WTC11 (cell line): ENCODE results near the gene GNAO1. TPM values are rescaled to one million over a fixed set of nuclear protein-coding genes. Genes with fewer than 3 reads are reported as not detected.

Source experiments
- ATAC-seq: fragments of 200-7000 bp; cut with Tn5 transposase; 2 replicates; pipeline ENCODE4 v1.10.0; 2021; ENCODE audit warnings: mild to moderate bottlenecking, moderate library complexity
- CTCF ChIA-PET: fragments of 300-600 bp; sonication (Branson Sonifier 250); formaldehyde crosslinking; loops from one replicate; lab custom pipeline; 2021; ENCODE audit warnings: antibody characterized with exemption; lab: Charles Lee
- POLR2A ChIA-PET: fragments of 350-600 bp; sonication (Branson Sonifier 250); formaldehyde crosslinking; loops from one replicate; lab custom pipeline; 2021; ENCODE audit warnings: antibody characterized with exemption; lab: Charles Lee
- DNase-seq: peaks from one replicate; pipeline ENCODE4 v3.0.0; 2021; ENCODE audit warnings: low spot score
- H3K27ac Mint-ChIP-seq: 2 replicates; pipeline ENCODE4 v1.8.0; 2021; ENCODE audit warnings: mixed read lengths
- H3K27me3 Mint-ChIP-seq: 2 replicates; pipeline ENCODE4 v1.8.0; 2021; ENCODE audit warnings: low read depth, mild to moderate bottlenecking, moderate library complexity, mixed read lengths
- H3K36me3 Mint-ChIP-seq: 2 replicates; pipeline ENCODE4 v1.8.0; 2021; ENCODE audit warnings: mixed read lengths
- H3K4me1 Mint-ChIP-seq: 2 replicates; pipeline ENCODE4 v1.8.0; 2022; ENCODE audit warnings: mixed read lengths
- H3K4me3 Mint-ChIP-seq: 2 replicates; pipeline ENCODE4 v1.8.0; 2021; ENCODE audit warnings: mild to moderate bottlenecking, moderate library complexity, mixed read lengths
- H3K9me3 Mint-ChIP-seq: 2 replicates; pipeline ENCODE4 v1.8.0; 2021; ENCODE audit warnings: mixed read lengths
- CREM ChIP-seq: sonication (generic); formaldehyde crosslinking; IDR thresholded peaks from 2 replicates; pipeline ENCODE4 v1.8.1; 2022; ENCODE audit warnings: mild to moderate bottlenecking, missing genetic modification reagents, moderate library complexity
- ESRRA ChIP-seq: sonication (generic); formaldehyde crosslinking; IDR thresholded peaks from 2 replicates; pipeline ENCODE4 v1.8.1; 2022; ENCODE audit warnings: mild to moderate bottlenecking, missing genetic modification reagents, borderline replicate concordance
- NFYB ChIP-seq: sonication (generic); formaldehyde crosslinking; conservative IDR thresholded peaks from 2 replicates; pipeline ENCODE4 v1.8.0; 2022; ENCODE audit warnings: low read depth, missing genetic modification reagents
- NR1H2 ChIP-seq: sonication (generic); formaldehyde crosslinking; IDR thresholded peaks from 2 replicates; pipeline ENCODE4 v1.9.0; 2021; ENCODE audit warnings: mild to moderate bottlenecking, moderate library complexity, missing genetic modification reagents
- PRRX2 ChIP-seq: fragments of 250-450 bp; sonication (Bioruptor Pico); IDR thresholded peaks from 2 replicates; pipeline ENCODE4 v1.8.0; 2021; ENCODE audit warnings: mild to moderate bottlenecking
- RORB ChIP-seq: fragments of 250-450 bp; sonication (Bioruptor Pico); IDR thresholded peaks from 2 replicates; pipeline ENCODE4 v1.9.0; 2021; ENCODE audit warnings: mild to moderate bottlenecking
- TCF7 ChIP-seq: sonication (generic); formaldehyde crosslinking; IDR thresholded peaks from 2 replicates; pipeline ENCODE4 v1.8.0; 2022; ENCODE audit warnings: mild to moderate bottlenecking, low read depth, missing genetic modification reagents, moderate library complexity
- ZNF121 ChIP-seq: sonication (generic); formaldehyde crosslinking; IDR thresholded peaks from 2 replicates; pipeline ENCODE4 v1.8.0; 2023; ENCODE audit warnings: missing genetic modification reagents
- ZNF138 ChIP-seq: sonication (generic); formaldehyde crosslinking; conservative IDR thresholded peaks from 2 replicates; pipeline ENCODE4 v1.8.1; 2022; ENCODE audit warnings: mild to moderate bottlenecking, moderate library complexity, missing genetic modification reagents
- ZNF317 ChIP-seq: sonication (generic); formaldehyde crosslinking; IDR thresholded peaks from 2 replicates; pipeline ENCODE4 v1.8.1; 2023; ENCODE audit warnings: low read depth, mild to moderate bottlenecking, moderate library complexity, missing genetic modification reagents, borderline replicate concordance
- ZNF423 ChIP-seq: fragments of 250-450 bp; sonication (Bioruptor Pico); IDR thresholded peaks from 2 replicates; pipeline ENCODE4 v2.1.2; 2022; ENCODE audit warnings: mild to moderate bottlenecking, moderate library complexity
- total RNA-seq: library from RNA; stranded (reverse); gene quantifications from 3 replicates; pipeline ENCODE4 v1.2.3, GENCODE V29; 2021
- TF ChIP-seq, protein P1 (sequence below): sonication (generic); formaldehyde crosslinking; IDR thresholded peaks from 2 replicates; pipeline ENCODE4 v1.8.1; 2022; ENCODE audit warnings: low read depth, mild to moderate bottlenecking, moderate library complexity, missing genetic modification reagents, borderline replicate concordance
- TF ChIP-seq, protein P2 (sequence below): sonication (generic); formaldehyde crosslinking; IDR thresholded peaks from 2 replicates; pipeline ENCODE4 v1.8.1; 2023; ENCODE audit warnings: mild to moderate bottlenecking, missing genetic modification reagents, moderate library complexity
- TF ChIP-seq, protein P3 (sequence below): fragments of 200-600 bp; IDR thresholded peaks from 2 replicates; pipeline ENCODE4 v1.8.0; 2022; ENCODE audit warnings: antibody characterized with exemption
- TF ChIP-seq, protein P4 (sequence below): sonication (generic); formaldehyde crosslinking; conservative IDR thresholded peaks from 2 replicates; pipeline ENCODE4 v1.8.1; 2022; ENCODE audit warnings: mild to moderate bottlenecking, missing genetic modification reagents
- TF ChIP-seq, protein P5 (sequence below): sonication (generic); formaldehyde crosslinking; IDR thresholded peaks from 2 replicates; pipeline ENCODE4 v1.8.1; 2023; ENCODE audit warnings: mild to moderate bottlenecking, missing genetic modification reagents

The GNAO1 gene
- total RNA-seq, 1 experiment from 2014 or later = 30.6 TPM

DNA sequence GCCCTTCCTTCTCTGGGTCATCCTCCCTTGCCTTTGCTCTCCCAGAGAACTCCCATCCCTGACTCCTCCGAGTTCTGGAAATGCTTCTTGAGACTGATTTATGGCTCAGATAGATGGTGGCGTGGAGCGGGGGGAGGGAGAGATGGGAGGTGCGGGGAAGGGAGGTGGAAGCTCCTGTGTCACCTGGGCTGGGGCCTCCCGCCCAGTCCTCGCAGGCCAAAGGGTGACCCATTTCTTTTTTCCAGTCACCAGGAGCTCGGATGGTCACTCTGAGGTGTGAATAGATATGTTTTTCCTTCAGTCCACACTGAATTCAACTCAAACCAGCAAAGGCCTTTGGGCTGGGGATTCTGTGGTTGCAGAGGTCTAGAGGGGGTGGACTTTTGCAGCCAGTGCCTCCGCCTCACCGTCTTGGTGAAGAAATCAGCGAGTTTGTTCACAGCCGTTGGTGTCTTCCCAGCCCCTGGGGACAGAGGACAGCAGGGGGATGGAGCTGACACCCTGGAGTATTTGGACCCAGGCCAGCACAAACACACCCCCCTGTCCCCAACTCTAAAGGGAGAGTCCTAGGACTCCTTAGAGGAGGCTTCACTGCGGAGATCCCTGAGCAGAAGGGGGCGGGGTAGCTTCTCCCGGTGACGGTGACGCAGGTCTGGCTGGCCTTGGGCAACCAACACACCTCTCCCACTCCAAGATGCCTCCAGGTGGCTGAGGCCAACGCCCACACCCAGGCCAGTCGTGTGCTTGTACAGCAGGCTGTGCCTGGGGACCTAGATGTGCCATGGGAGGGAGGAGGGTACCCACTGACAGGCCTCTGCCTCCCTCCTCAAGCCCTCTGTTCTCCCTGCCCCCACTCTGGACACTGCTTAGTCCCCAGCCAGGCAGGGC is 153.5 kb downstream of the GNAO1 start:
- Mint-ChIP-seq H3K27me3 (no peaks in the 10 kb centered on the region), H3K9me3 (no peaks in the 10 kb centered on the region), H3K4me3 (no peak overlapping the region), H3K4me1 (no peaks in the 10 kb centered on the region), H3K27ac (no peak overlapping the region), H3K36me3 (no peaks in the 10 kb centered on the region)
- ATAC-seq (no peak), DNase-seq (no peak)
- POLR2A ChIA-PET = no interaction called here
- no peak for TF ChIP-seq TCF7 (CRISPR knock-in tag)
- TF ChIP-seq ZNF423 (CRISPR knock-in tag) = no peak
- no peak for TF ChIP-seq NFYB
- TF ChIP-seq, protein P1, sequence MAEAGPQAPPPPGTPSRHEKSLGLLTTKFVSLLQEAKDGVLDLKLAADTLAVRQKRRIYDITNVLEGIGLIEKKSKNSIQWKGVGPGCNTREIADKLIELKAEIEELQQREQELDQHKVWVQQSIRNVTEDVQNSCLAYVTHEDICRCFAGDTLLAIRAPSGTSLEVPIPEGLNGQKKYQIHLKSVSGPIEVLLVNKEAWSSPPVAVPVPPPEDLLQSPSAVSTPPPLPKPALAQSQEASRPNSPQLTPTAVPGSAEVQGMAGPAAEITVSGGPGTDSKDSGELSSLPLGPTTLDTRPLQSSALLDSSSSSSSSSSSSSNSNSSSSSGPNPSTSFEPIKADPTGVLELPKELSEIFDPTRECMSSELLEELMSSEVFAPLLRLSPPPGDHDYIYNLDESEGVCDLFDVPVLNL (CRISPR knock-in tag) = no peak
- TF ChIP-seq, protein P2, sequence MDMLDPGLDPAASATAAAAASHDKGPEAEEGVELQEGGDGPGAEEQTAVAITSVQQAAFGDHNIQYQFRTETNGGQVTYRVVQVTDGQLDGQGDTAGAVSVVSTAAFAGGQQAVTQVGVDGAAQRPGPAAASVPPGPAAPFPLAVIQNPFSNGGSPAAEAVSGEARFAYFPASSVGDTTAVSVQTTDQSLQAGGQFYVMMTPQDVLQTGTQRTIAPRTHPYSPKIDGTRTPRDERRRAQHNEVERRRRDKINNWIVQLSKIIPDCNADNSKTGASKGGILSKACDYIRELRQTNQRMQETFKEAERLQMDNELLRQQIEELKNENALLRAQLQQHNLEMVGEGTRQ (CRISPR knock-in tag) = no peak
- CTCF ChIA-PET = interaction anchor here (0.9 to 1.0 kb wide), 2 partner anchors 11 to 12 kb away, joined by 3 read pairs; no protein-coding TSS in a partner anchor

DNA sequence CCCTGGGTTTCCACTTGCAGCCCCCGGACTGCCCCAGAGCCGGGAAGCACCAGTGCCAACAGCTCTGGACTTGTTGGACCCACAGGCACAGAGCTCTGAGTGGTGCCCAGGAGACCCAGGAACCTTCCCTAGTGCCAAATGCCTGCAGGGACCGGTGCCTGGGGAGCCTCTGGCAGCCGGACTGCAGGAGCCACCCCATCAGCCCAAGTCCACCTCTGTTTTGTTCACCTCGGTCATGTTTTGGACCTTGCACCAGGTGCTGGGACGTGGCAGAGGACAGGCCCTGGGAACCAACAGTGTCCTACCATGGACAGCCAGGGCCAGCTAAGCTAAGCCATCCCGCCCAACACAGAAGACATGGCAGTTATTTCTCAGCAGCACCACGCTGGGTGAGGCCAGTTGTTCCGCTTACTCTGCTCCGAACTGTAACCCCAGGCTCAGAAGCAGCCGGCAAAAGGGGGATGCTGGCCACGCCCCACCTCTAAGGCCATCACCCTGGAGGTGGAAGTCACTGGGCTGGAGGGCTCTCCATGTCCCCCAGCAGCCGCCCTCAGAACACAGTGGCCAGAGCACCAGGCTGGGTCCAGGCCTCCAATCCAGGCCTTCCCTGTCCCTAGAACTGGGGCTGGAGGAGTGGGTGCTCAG is 154.2 kb downstream of the GNAO1 start:
- Mint-ChIP-seq H3K27ac (no peak overlapping the region), H3K36me3 (no peaks in the 10 kb centered on the region), H3K4me1 (no peaks in the 10 kb centered on the region), H3K4me3 (no peak overlapping the region), H3K27me3 (no peaks in the 10 kb centered on the region), H3K9me3 (no peaks in the 10 kb centered on the region)
- TF ChIP-seq RORB (no peak), CREM (no peak), NR1H2 (CRISPR knock-in tag) (no peak), ESRRA (no peak), ZNF138 (CRISPR knock-in tag) (no peak), ZNF121 (no peak), ZNF317 (CRISPR knock-in tag) (no peak), PRRX2 (CRISPR knock-in tag) (no peak)
- TF ChIP-seq, protein P3, sequence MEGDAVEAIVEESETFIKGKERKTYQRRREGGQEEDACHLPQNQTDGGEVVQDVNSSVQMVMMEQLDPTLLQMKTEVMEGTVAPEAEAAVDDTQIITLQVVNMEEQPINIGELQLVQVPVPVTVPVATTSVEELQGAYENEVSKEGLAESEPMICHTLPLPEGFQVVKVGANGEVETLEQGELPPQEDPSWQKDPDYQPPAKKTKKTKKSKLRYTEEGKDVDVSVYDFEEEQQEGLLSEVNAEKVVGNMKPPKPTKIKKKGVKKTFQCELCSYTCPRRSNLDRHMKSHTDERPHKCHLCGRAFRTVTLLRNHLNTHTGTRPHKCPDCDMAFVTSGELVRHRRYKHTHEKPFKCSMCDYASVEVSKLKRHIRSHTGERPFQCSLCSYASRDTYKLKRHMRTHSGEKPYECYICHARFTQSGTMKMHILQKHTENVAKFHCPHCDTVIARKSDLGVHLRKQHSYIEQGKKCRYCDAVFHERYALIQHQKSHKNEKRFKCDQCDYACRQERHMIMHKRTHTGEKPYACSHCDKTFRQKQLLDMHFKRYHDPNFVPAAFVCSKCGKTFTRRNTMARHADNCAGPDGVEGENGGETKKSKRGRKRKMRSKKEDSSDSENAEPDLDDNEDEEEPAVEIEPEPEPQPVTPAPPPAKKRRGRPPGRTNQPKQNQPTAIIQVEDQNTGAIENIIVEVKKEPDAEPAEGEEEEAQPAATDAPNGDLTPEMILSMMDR = no peak
- TF ChIP-seq, protein P4, sequence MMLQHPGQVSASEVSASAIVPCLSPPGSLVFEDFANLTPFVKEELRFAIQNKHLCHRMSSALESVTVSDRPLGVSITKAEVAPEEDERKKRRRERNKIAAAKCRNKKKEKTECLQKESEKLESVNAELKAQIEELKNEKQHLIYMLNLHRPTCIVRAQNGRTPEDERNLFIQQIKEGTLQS = no peak
- TF ChIP-seq, protein P5, sequence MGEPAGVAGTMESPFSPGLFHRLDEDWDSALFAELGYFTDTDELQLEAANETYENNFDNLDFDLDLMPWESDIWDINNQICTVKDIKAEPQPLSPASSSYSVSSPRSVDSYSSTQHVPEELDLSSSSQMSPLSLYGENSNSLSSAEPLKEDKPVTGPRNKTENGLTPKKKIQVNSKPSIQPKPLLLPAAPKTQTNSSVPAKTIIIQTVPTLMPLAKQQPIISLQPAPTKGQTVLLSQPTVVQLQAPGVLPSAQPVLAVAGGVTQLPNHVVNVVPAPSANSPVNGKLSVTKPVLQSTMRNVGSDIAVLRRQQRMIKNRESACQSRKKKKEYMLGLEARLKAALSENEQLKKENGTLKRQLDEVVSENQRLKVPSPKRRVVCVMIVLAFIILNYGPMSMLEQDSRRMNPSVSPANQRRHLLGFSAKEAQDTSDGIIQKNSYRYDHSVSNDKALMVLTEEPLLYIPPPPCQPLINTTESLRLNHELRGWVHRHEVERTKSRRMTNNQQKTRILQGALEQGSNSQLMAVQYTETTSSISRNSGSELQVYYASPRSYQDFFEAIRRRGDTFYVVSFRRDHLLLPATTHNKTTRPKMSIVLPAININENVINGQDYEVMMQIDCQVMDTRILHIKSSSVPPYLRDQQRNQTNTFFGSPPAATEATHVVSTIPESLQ (CRISPR knock-in tag) = no peak
- TF ChIP-seq, protein P1 (CRISPR knock-in tag) = no peak
- ATAC-seq (no peak), DNase-seq (no peak)
- POLR2A ChIA-PET = no interaction called here
- CTCF ChIA-PET = no interaction called here
